ENCODE results near the gene CNTNAP5.

The CNTNAP5 gene

DNA sequence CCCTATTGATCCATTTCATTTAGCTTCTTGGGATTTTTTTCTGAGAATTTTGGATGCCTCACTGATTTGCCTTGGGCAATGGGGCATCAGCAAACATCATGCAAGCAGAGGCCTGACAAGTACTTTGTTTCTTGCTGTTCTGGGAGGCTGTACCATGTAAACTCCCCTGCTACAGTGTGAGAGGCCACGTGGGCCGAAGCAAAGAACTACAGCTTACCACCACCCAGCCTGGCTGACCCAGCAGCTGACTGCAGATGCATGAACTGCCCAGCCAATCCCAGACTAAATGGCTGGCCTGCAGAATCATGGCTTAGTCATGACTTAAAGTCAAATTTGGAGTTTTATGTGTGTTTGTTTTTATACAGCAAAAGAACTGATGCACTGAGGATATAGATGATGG, 579.9 kb downstream of the CNTNAP5 start:
- Histone ChIP-seq H3K27ac (no peak overlapping the region), H3K27me3 (replicated peaks) (no peaks in the 10 kb centered on the region), H3K4me3 (ENCODE audit: low read depth, low read length) (no peak overlapping the region), H3K36me3 (replicated peaks) (no peaks in the 10 kb centered on the region)
- in situ Hi-C loops (cut with HindIII; ENCODE audit: low pct_ligation_motif_present, low sequenced_read_pairs) = no loop called here
- no peak for DNase-seq
- TF ChIP-seq, protein P1, sequence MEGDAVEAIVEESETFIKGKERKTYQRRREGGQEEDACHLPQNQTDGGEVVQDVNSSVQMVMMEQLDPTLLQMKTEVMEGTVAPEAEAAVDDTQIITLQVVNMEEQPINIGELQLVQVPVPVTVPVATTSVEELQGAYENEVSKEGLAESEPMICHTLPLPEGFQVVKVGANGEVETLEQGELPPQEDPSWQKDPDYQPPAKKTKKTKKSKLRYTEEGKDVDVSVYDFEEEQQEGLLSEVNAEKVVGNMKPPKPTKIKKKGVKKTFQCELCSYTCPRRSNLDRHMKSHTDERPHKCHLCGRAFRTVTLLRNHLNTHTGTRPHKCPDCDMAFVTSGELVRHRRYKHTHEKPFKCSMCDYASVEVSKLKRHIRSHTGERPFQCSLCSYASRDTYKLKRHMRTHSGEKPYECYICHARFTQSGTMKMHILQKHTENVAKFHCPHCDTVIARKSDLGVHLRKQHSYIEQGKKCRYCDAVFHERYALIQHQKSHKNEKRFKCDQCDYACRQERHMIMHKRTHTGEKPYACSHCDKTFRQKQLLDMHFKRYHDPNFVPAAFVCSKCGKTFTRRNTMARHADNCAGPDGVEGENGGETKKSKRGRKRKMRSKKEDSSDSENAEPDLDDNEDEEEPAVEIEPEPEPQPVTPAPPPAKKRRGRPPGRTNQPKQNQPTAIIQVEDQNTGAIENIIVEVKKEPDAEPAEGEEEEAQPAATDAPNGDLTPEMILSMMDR (IDR thresholded peaks at IDR 0.05; ENCODE audit: low read depth, low read length, missing control alignments) = no peak

DNA sequence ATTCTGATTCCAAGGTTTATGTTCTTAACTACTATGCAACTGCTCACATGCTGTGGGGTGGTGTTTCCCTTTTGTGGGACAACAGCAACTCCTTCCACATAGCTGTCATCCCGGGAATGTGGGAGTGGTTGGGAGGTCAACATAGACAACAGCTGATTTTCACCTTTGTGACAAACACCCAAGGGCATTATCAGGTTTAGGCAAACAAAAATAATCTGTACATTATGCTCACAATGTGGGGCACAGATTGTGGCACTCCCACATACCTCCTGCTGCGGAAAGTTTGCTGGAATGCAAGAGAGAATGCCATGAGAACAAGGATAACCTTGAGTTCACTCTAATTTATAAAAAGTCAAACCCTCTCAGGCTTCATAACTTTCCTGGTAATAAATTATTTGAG, 582.6 kb downstream of the CNTNAP5 start:
- H3K36me3 ChIP-seq (replicated peaks) = no peaks in the 10 kb centered on the region
- in situ Hi-C loops (cut with HindIII; ENCODE audit: low pct_ligation_motif_present, low sequenced_read_pairs) = no loop called here
- no peak overlapping the region for H3K27ac ChIP-seq
- no peaks in the 10 kb centered on the region for H3K27me3 ChIP-seq (replicated peaks)
- DNase-seq = no peak
- no peak overlapping the region for H3K4me3 ChIP-seq (ENCODE audit: low read depth, low read length)
- TF ChIP-seq, protein P1 (IDR thresholded peaks at IDR 0.05; ENCODE audit: low read depth, low read length, missing control alignments) = no peak

DNA sequence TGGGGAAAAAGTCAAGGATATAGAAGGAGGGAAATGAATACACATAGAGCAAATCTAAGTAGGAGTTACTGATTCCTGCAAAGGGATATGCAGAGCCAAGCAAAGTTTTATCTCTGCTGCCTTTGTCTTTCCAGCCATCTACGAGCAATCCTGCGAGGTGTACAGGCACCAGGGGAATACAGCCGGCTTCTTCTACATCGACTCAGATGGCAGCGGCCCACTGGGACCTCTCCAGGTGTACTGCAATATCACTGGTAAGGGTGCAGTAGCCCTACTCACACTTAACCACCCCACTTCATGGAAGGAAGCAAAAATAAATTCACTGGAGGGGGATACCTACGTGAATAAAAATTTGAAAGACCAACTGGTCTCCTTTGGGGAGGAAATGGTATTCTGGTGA, 584.6 kb downstream of the CNTNAP5 start:
- no peaks in the 10 kb centered on the region for H3K36me3 ChIP-seq (replicated peaks)
- no peaks in the 10 kb centered on the region for H3K27me3 ChIP-seq (replicated peaks)
- TF ChIP-seq, protein P1 (IDR thresholded peaks at IDR 0.05; ENCODE audit: low read depth, low read length, missing control alignments) = no peak
- no peak overlapping the region for H3K4me3 ChIP-seq (ENCODE audit: low read depth, low read length)
- no peak for DNase-seq
- in situ Hi-C loops (cut with HindIII; ENCODE audit: low pct_ligation_motif_present, low sequenced_read_pairs) = no loop called here
- H3K27ac ChIP-seq = no peak overlapping the region

DNA sequence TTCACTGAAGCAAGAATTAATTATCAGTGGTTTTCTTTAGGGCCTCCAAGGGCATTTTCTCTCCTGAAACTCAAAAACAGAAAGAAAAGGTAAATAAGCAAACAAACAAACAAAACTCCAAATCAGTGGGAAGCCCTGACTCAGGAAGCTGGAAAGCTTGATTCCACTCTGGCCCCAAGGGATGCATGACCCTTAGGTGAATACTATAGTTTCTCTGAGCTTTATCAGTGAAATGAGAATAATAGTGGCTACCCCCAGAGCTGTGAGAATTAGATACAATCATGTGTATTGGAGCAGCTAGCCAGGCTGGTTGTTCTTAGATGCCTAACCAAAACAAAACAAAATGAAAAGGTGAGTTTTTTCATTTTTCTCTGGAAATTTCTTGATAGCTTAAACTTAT, 585.1 kb downstream of the CNTNAP5 start:
- no peaks in the 10 kb centered on the region for H3K27me3 ChIP-seq (replicated peaks)
- in situ Hi-C loops (cut with HindIII; ENCODE audit: low pct_ligation_motif_present, low sequenced_read_pairs) = no loop called here
- DNase-seq = no peak
- TF ChIP-seq, protein P1 (IDR thresholded peaks at IDR 0.05; ENCODE audit: low read depth, low read length, missing control alignments) = no peak
- no peaks in the 10 kb centered on the region for H3K36me3 ChIP-seq (replicated peaks)
- no peak overlapping the region for H3K27ac ChIP-seq
- no peak overlapping the region for H3K4me3 ChIP-seq (ENCODE audit: low read depth, low read length)

DNA sequence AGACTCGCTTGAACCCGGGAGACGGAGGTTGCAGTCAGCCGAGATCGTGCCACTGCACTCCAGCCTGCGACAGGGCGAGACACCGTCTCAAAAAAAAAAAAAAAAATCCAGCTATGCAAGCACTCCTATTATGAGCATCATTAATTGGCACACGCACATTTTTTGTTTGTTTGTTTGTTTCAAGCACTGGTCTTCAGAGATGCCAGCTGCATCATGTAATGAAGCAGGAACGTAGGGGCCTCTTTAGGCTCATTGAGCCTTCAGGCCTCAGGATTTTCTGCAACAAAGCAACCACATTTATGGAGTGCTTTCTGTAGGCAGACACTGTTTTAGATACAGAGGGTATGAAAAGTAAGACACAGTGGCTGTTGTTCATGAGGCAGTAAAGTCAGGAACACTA, 585.8 kb downstream of the CNTNAP5 start:
- H3K36me3 ChIP-seq (replicated peaks) = no peaks in the 10 kb centered on the region
- no peaks in the 10 kb centered on the region for H3K27me3 ChIP-seq (replicated peaks)
- DNase-seq = no peak
- H3K4me3 ChIP-seq (ENCODE audit: low read depth, low read length) = no peak overlapping the region
- in situ Hi-C loops (cut with HindIII; ENCODE audit: low pct_ligation_motif_present, low sequenced_read_pairs) = no loop called here
- TF ChIP-seq, protein P1 (IDR thresholded peaks at IDR 0.05; ENCODE audit: low read depth, low read length, missing control alignments) = no peak
- H3K27ac ChIP-seq = no peak overlapping the region

DNA sequence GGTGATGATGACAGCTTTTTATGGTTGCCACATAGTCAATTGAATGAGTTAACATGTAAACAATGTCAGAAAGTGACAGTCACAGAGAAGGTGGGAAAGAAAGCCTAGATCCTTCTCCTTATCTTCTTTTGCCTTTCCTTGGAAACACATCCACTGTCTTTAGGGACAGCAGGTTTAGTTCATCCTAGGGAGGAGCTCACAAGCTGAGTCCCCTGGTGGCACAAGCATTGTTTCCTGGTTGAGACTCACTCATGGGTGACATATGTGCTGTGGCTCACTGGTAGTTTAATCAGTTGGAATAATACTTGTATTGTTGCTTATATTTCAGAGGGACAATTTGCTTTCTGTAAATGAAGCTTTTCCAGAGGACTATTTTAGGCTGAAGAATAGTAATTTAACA, 598.5 kb downstream of the CNTNAP5 start:
- no peak overlapping the region for H3K4me3 ChIP-seq (ENCODE audit: low read depth, low read length)
- in situ Hi-C loops (cut with HindIII; ENCODE audit: low pct_ligation_motif_present, low sequenced_read_pairs) = no loop called here
- DNase-seq = no peak
- TF ChIP-seq, protein P1 (IDR thresholded peaks at IDR 0.05; ENCODE audit: low read depth, low read length, missing control alignments) = no peak
- H3K27ac ChIP-seq = no peak overlapping the region
- no peaks in the 10 kb centered on the region for H3K27me3 ChIP-seq (replicated peaks)
- no peaks in the 10 kb centered on the region for H3K36me3 ChIP-seq (replicated peaks)

Data from brain microvascular endothelial cell (primary cell).